ENCODE results near the gene ASAP3.

ASAP3 gene

GRCh38 chr1:23449306-23449705 lies 34.7 kb downstream of the ASAP3 start:
- DNase-seq, result no peak

DNA sequence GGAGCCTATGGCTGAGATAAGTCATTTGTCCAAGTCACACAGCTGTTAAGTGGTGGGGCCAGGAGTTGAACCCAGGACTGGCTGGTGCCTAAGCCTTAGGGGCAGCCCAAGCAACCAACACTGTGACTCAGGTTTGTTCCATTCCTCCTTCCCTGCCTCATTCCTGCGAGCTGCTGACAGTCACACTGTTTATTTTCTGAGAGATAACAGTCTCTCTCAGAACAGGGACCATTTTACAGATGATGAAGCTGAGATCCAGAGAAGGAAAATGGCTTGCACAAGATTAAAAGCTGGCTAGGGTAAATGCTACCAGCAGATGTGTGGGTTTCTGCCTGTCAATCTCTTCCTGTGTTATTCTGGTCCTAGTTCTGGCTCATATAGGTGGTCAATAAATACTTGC lies 35.1 kb downstream of the ASAP3 start:
- DNase-seq, result no peak

DNA sequence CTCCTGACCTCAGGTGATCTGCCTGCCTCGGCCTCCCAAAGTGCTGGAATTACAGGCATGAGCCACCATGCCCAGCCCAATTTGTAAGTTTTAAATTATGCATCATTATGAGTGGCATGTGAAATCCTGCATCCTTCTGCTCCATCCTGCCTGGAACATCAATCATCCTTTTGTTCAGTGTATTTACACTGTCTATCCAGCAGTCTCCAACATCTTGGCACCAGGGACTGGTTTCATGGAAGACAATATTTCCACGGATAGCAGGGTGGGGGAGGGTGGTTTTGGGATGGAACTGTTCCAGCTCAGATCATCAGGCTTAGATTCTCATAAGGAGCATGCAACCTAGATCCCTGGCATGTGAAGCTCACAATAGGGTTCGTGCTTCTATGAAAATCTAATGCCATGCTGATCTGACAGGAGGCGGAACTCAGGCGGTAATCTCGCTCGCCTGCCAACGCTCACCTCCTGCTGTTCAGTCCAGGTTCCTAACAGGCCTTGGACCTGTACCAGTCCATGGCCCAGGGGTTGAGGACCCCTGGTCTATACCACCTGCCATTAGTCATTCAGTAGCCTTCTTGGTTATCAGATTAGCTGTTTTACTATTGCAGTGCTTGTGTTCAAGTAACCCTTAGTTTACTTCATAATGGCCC lies 37.2 kb downstream of the ASAP3 start:
- no peak for DNase-seq

DNA sequence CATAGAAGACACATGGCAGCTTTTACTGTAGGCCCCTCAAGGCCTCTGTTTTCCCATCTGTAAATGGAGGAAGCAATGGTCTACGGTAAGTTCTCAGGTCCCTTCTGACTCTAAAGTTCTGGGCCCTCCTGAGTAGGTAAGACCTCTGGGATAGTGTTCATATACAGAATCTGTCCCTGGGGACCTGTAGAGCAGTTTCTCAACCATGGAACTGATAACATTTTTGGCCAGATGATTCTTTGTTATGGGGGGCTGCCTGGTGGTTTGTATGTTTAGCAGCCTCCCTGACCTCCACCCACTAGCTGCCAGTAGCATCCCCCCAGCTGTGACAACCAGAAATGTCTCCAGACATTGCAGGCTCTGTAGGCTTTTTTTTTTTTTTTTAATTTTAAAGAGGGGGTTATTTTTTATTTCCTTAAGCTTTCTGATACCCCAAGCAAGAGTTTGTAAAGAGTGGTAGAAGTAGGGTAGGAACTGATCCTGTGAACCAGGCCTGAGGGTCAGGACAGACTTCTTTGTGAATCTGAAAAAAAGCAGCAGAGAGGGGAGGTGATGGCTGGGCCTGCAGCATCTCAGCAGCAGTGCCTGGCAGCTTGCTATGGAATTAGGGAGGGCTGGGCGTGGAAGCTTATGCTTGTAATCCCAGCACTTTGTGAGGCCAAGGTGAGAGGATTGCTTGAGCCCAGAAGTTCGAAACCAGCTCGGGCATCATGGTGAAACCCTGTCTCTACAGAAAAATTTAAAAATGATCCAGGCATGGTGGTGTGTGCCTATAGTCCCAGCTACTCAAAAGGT lies 39.2 kb downstream of the ASAP3 start:
- no peak for DNase-seq

GRCh38 chr1:23444104-23444533 lies 39.9 kb downstream of the ASAP3 start:
- DNase-seq, result peak in 1 of 14 donors; percentile 60

GRCh38 chr1:23442751-23443150 lies 41.2 kb downstream of the ASAP3 start:
- DNase-seq, result no peak

DNA sequence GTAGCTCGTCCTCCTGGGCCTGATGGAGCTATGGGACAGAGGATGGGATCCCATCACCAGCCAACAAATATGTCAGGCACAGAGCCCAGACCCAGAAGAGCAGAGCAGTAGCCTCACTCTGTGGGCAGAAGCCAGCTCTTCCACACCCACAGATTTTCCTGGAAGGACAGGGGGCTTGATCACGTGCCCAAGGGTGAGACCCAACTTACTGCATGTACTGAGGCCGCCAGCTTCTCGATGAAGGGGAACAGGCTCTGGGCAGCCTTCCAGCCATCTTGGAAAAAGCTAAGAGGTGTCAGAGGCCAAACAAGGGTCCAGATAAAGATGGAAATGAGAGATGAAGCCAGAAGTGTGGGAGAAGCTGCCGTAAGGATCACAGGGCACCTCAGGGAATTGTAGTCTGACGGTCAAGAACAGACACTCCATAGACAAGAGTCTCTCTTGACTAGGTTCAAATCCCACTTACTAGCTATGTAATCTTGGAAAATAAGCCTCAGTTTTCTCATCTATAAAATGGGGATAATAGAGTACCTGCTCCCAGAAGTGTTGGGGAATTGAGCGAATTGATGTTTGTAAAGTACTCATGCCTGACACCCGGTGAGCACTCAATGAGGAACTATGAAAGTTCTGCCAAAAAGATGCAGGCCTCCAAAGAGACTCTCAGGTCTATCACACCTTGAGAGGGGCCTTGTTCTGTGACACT lies 42.4 kb downstream of the ASAP3 start:
- DNase-seq, result no peak

- no peak for DNase-seq
Observed at GRCh38 chr1:23438545-23438944, 45.4 kb downstream of the ASAP3 start.

DNA sequence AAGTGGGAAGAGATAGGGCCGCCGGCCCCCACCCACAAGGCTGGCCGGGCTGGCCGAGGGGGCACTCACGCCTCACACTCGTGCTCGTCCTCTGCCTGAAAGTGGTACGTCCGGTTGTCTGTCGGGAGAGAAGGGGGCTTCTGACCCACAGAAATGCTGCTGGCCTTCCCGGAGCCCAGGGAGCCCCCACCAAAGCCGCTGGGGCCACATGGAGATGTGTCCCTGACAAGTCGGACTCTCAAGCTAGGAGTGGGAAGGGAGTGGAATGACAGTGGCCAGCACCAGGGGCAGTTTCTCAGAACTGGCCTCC lies 46.7 kb downstream of the ASAP3 start:
- no peak for DNase-seq

GRCh38 chr1:23436520-23437354 lies 47.2 kb downstream of the ASAP3 start:
- DNase-seq, result no peak

GRCh38 chr1:23434260-23434775 lies 49.7 kb downstream of the ASAP3 start:
- DNase-seq, result no peak

- DNase-seq, result no peak
Observed at GRCh38 chr1:23433122-23433521, 50.9 kb downstream of the ASAP3 start.

- no peak for DNase-seq
Observed at GRCh38 chr1:23431431-23431830, 52.5 kb downstream of the ASAP3 start.

GRCh38 chr1:23430803-23431202 lies 53.2 kb downstream of the ASAP3 start:
- DNase-seq, result no peak

DNA sequence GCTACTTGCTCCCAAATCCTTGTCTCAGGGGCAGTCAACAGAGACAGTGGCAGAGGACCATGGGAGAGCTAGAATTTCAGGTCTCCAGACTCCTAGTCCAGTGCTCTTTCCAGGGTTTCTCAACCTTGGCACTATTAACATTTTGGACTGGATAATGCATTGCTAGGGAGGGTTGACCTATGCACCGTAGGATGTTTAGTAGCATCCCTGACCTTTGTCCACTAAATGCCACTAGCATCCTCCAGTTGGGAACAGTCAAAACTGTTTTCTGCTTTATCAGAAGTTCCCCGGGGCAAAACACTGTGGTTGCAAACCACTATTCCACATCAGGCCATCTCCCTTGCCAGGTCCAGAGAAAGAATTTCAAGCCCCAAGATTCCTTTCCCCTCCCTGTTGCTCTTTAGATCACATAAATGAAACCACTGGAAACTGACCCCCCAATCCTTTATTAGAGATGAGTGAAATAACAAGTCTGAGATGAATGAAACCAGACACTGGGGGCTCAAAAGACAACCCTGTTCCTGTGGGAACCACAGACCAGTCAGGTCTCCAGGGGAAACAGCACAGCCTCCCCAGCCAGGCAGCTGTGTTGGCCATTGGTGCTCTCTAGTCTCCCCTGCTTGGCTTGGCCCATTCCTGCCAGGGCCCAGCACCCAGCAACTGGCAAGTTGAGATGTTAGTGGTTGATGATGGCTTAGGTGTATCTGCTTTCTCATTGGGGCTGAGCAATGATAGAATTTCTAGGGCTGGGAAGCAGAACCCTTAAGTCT lies 55.7 kb downstream of the ASAP3 start:
- DNase-seq, result no peak

DNA sequence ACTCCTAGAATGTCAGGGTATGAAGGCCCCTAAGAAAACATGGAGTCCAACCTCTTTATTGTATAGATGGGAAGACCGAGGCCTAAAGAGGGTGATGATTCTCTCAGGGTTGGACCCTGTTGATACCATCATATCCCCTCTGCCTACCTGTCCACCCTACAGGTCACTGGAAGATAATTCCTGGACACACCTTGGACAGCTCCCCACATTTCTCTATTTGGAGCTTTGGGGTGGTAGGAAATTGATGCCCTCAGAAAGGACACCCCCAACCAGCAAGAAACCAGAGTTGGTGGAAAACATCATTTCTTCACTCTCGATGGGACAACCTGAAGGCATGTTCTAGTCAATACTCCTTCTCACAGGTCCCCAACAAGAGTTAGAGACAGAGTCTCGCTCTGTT lies 56.4 kb downstream of the ASAP3 start:
- DNase-seq, result no peak

DNA sequence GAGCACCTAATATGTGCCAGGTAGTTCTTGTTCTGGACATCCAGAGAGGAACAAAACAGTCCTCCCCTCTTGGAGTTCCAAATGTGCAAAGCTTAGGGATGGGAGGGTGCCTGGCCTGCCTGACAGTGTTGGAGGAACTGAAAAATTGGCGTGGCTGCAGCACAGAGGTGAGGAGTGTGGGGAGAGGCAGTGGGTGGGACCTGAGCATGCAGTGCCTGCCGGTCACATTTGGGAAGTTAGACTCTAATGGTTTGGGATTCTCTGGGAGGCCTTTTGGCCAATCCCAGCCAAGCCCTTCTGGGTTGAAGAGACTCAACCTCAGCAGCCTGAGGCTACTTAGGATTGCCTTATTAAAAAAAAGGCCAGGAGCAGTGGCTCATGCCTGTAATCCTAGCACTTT lies 57.2 kb downstream of the ASAP3 start:
- DNase-seq, result no peak

GRCh38 chr1:23425193-23425494 lies 58.8 kb downstream of the ASAP3 start:
- DNase-seq, result no peak

GRCh38 chr1:23424293-23425192 lies 59.4 kb downstream of the ASAP3 start, which contains the start of gene TCEA3:
Gene TCEA3 (minus strand): TSS chr1:23424748. CDS start chr1:23424633, 115 bp downstream.
- peak in 2 of 14 donors; percentile 26 to 27 for DNase-seq

DNA sequence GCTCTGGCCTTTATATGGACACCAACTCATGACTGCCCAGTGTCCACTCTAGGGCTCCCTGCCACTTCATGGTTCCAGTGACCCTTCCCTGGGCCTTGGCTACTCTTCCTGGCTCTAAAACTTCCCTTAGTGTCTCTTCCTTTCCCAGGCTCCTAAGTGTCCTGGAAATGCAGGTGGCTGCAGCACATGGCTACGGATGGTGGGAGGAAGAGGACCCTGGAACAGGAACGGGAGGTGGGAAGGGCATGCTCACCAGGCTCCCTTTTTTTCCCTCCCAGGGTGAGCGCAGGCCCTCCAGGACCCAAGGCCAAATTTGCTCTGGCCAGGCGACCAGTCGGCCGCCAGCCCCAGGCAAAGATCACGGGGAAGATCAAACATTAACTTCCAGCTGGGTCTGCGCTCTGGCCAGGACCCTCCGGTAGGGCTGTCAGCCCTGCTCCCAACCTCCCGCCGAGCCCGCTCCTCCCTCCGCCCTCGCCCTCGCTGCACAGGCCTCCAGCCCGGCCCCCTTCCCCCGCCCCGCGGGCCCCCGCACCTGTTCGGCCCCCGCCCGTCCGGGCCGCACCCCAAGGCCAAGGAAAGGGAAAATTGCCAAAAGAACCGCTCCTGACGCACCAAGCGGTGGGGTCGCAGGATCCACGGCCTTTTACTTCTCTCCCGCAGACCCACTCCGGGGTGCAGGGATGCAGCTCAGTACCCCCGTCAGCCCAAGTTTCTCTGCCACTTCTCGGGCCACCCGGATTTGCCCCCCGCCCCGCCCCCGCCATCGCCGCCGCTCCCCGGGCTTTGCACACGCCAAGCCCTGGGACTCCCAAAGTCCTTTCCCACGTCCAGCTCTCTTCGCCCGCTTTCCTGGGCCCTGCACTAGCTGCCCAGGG lies 60.3 kb downstream of the ASAP3 start:
- DNase-seq, result no peak

Data from C1 segment of cervical spinal cord (tissue), 14 donors.